Loucy (cell line): ENCODE measurements around the gene CDH4.

ENCODE experiments used
- EZH2phosphoT487 ChIP-seq: fragments of 200-600 bp; IDR thresholded peaks from 2 replicates; pipeline ENCODE4 v1.6.1; 2018; ENCODE audit warnings: antibody characterized with exemption, mild to moderate bottlenecking, moderate library complexity, borderline replicate concordance
- TF ChIP-seq, protein P1 (sequence below): fragments of 200-600 bp; sonication (generic); conservative IDR thresholded peaks from 2 replicates; pipeline ENCODE4 v1.5.1; 2014; ENCODE audit warnings: mild to moderate bottlenecking, antibody characterized with exemption, low read length

- TF ChIP-seq, protein P1, sequence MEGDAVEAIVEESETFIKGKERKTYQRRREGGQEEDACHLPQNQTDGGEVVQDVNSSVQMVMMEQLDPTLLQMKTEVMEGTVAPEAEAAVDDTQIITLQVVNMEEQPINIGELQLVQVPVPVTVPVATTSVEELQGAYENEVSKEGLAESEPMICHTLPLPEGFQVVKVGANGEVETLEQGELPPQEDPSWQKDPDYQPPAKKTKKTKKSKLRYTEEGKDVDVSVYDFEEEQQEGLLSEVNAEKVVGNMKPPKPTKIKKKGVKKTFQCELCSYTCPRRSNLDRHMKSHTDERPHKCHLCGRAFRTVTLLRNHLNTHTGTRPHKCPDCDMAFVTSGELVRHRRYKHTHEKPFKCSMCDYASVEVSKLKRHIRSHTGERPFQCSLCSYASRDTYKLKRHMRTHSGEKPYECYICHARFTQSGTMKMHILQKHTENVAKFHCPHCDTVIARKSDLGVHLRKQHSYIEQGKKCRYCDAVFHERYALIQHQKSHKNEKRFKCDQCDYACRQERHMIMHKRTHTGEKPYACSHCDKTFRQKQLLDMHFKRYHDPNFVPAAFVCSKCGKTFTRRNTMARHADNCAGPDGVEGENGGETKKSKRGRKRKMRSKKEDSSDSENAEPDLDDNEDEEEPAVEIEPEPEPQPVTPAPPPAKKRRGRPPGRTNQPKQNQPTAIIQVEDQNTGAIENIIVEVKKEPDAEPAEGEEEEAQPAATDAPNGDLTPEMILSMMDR: no peak
- TF ChIP-seq EZH2phosphoT487: no peak
Observed at GRCh38 chr20:61766921-61767610, 515.0 kb downstream of the CDH4 start.
